ENCODE results near the gene KRT32. TPM values are rescaled to one million over a fixed set of nuclear protein-coding genes. Genes with fewer than 3 reads are reported as not detected.

KRT32 gene
- total RNA-seq, 1 donor, result not detected

DNA sequence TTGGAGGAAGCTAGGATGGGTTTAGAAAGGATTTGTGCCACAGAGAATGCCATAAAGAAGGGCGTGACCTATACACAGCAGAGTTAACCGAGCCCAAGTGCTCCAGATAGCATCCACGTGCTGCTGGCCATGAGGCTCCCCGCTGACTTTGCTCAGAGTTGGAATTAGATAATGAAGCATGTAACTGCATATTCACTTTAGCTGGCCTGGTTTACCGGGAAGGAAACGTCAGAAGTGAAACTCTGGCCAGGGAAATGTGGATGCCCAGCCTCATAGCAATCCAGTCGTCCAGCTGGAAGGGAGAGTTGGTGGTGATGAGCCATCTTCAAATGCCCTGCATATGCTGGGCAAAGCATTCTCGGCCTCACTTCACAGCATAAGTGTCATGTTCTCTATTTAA is 7.7 kb upstream of the KRT32 start:
- H4K20me1 ChIP-seq (ENCODE audit: insufficient read depth, low read length), result no peaks in the 10 kb centered on the region
- H3K79me2 ChIP-seq (ENCODE audit: insufficient read depth, low read length), result no peaks in the 10 kb centered on the region
- no peak overlapping the region for H3K4me3 ChIP-seq (ENCODE audit: insufficient read depth, low read length)
- H3K27me3 ChIP-seq (ENCODE audit: insufficient read depth, low read length), result no peaks in the 10 kb centered on the region
- peaks cover 5% of the 10 kb centered on the region for H3K9me3 ChIP-seq (ENCODE audit: low read depth, low read length)
- H3K4me1 ChIP-seq (ENCODE audit: insufficient read depth, low read length), result no peaks in the 10 kb centered on the region
- TF ChIP-seq, protein P1, sequence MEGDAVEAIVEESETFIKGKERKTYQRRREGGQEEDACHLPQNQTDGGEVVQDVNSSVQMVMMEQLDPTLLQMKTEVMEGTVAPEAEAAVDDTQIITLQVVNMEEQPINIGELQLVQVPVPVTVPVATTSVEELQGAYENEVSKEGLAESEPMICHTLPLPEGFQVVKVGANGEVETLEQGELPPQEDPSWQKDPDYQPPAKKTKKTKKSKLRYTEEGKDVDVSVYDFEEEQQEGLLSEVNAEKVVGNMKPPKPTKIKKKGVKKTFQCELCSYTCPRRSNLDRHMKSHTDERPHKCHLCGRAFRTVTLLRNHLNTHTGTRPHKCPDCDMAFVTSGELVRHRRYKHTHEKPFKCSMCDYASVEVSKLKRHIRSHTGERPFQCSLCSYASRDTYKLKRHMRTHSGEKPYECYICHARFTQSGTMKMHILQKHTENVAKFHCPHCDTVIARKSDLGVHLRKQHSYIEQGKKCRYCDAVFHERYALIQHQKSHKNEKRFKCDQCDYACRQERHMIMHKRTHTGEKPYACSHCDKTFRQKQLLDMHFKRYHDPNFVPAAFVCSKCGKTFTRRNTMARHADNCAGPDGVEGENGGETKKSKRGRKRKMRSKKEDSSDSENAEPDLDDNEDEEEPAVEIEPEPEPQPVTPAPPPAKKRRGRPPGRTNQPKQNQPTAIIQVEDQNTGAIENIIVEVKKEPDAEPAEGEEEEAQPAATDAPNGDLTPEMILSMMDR (IDR thresholded peaks at IDR 0.05; ENCODE audit: extremely low read depth, low read depth, low read length), result no peak
- no peak for DNase-seq (ENCODE audit: insufficient read length, low spot score, missing footprints)
- H3K27ac ChIP-seq (ENCODE audit: low read depth, low read length), result no peak overlapping the region
- H3K36me3 ChIP-seq (ENCODE audit: insufficient read depth, low read length), result no peaks in the 10 kb centered on the region
- H3K4me2 ChIP-seq (ENCODE audit: insufficient read depth, low read length), result no peak overlapping the region
- H2AFZ ChIP-seq (ENCODE audit: low read length), result no peak overlapping the region

- Histone ChIP-seq H3K79me2 (ENCODE audit: insufficient read depth, low read length) (no peaks in the 10 kb centered on the region), H3K9me3 (ENCODE audit: low read depth, low read length) (peaks cover 5% of the 10 kb centered on the region), H2AFZ (ENCODE audit: low read length) (no peak overlapping the region), H3K36me3 (ENCODE audit: insufficient read depth, low read length) (no peaks in the 10 kb centered on the region), H3K4me3 (ENCODE audit: insufficient read depth, low read length) (no peak overlapping the region), H4K20me1 (ENCODE audit: insufficient read depth, low read length) (no peaks in the 10 kb centered on the region), H3K27me3 (ENCODE audit: insufficient read depth, low read length) (no peaks in the 10 kb centered on the region), H3K4me1 (ENCODE audit: insufficient read depth, low read length) (peaks cover 19% of the 10 kb centered on the region), H3K4me2 (ENCODE audit: insufficient read depth, low read length) (no peak overlapping the region), H3K27ac (ENCODE audit: low read depth, low read length) (no peak overlapping the region)
- DNase-seq (ENCODE audit: insufficient read length, low spot score, missing footprints), result no peak
- TF ChIP-seq, protein P1 (IDR thresholded peaks at IDR 0.05; ENCODE audit: extremely low read depth, low read depth, low read length), result no peak
Observed at GRCh38 chr17:41468346-41468745, 1.2 kb upstream of the KRT32 start.

DNA sequence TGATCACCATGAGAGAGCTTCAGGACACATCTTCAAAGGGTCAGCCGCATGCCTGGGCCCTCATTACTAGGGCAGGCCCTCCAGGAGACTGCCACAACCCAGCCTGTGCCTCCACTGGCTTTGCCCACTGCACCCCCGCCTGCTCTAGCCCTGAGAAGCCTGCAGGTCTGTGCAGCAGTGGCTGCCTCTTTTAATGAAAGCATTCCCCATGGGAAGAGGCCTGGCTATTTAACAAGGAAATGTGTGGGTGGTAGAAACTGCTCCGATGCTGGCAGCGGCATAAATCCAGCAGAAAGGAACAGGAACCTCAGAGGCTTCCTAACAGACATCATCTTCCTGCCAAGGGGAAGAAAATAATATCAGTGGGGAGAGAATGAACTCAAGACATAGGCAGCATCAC is 375 bp upstream of the KRT32 start:
- H3K79me2 ChIP-seq (ENCODE audit: insufficient read depth, low read length), result no peaks in the 10 kb centered on the region
- H3K4me3 ChIP-seq (ENCODE audit: insufficient read depth, low read length), result no peak overlapping the region
- H4K20me1 ChIP-seq (ENCODE audit: insufficient read depth, low read length), result no peaks in the 10 kb centered on the region
- no peaks in the 10 kb centered on the region for H3K27me3 ChIP-seq (ENCODE audit: insufficient read depth, low read length)
- no peak overlapping the region for H3K27ac ChIP-seq (ENCODE audit: low read depth, low read length)
- peak overlapping the region; percentile 44 for H3K4me2 ChIP-seq (ENCODE audit: insufficient read depth, low read length)
- peak; percentile 93 for DNase-seq (ENCODE audit: insufficient read length, low spot score, missing footprints)
- H2AFZ ChIP-seq (ENCODE audit: low read length), result peak overlapping the region; percentile 29
- no peaks in the 10 kb centered on the region for H3K36me3 ChIP-seq (ENCODE audit: insufficient read depth, low read length)
- TF ChIP-seq, protein P1 (IDR thresholded peaks at IDR 0.05; ENCODE audit: extremely low read depth, low read depth, low read length), result no peak
- H3K4me1 ChIP-seq (ENCODE audit: insufficient read depth, low read length), result peaks cover 19% of the 10 kb centered on the region
- H3K9me3 ChIP-seq (ENCODE audit: low read depth, low read length), result peaks cover 5% of the 10 kb centered on the region

DNA sequence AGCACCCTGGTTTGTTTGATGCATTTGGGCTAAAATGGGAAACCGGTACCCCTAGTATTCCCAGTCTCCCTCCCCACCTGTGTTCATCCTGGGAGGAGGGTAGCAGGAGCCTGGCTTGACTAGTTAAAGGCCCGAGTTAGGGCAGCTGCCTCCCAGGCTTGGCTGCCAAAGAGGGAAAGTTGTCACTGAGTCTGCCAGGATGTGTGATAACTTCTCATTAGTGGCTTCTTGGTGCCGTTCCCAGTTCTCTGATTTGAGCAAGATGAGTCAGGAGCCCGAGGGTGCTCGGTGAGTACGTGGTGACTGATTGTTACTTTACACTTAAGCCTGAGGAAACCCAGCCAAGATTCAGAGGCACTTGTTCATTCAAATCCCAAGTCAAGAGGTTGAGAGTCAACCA is 2.5 kb downstream of the KRT32 start:
- no peak overlapping the region for H3K27ac ChIP-seq (ENCODE audit: low read depth, low read length)
- H3K9me3 ChIP-seq (ENCODE audit: low read depth, low read length), result no peaks in the 10 kb centered on the region
- H4K20me1 ChIP-seq (ENCODE audit: insufficient read depth, low read length), result no peaks in the 10 kb centered on the region
- no peaks in the 10 kb centered on the region for H3K36me3 ChIP-seq (ENCODE audit: insufficient read depth, low read length)
- peak overlapping the region; percentile 23 for H3K4me2 ChIP-seq (ENCODE audit: insufficient read depth, low read length)
- H3K4me1 ChIP-seq (ENCODE audit: insufficient read depth, low read length), result peaks cover 19% of the 10 kb centered on the region
- no peak overlapping the region for H3K4me3 ChIP-seq (ENCODE audit: insufficient read depth, low read length)
- no peak overlapping the region for H2AFZ ChIP-seq (ENCODE audit: low read length)
- TF ChIP-seq, protein P1 (IDR thresholded peaks at IDR 0.05; ENCODE audit: extremely low read depth, low read depth, low read length), result no peak
- no peaks in the 10 kb centered on the region for H3K79me2 ChIP-seq (ENCODE audit: insufficient read depth, low read length)
- DNase-seq (ENCODE audit: insufficient read length, low spot score, missing footprints), result peak; percentile 94
- H3K27me3 ChIP-seq (ENCODE audit: insufficient read depth, low read length), result no peaks in the 10 kb centered on the region

Data from osteoblast (primary cell).